Amniotic stem cell (primary cell): ENCODE measurements around the gene RAD51AP2.
A peak's percentile ranks its signal among the peaks of the same experiment; 100 is the strongest.
"Not testable (repeated sequence)": the region's sequence is repeated elsewhere in the genome, so short reads cannot be mapped to it uniquely, and the experiment has no call there.

Source experiments
- DNase-seq: peaks from one replicate; lab custom pipeline; 2025; lab: John Stamatoyannopoulos, UW

The RAD51AP2 gene

GRCh38 chr2:17538022-17538843, 20.0 kb upstream of the RAD51AP2 start:
- DNase-seq, result peak; percentile 4

- DNase-seq, result no peak
Measured at GRCh38 chr2:17536416-17536815, 18.2 kb upstream of the RAD51AP2 start.

- DNase-seq, result no peak
Measured at GRCh38 chr2:17533546-17533945, 15.3 kb upstream of the RAD51AP2 start.

- no peak for DNase-seq
Measured at GRCh38 chr2:17529771-17530170, 11.5 kb upstream of the RAD51AP2 start.

GRCh38 chr2:17522303-17522702, 4.1 kb upstream of the RAD51AP2 start:
- DNase-seq, result no peak

GRCh38 chr2:17521621-17522020, 3.4 kb upstream of the RAD51AP2 start:
- DNase-seq, result no peak

- no peak for DNase-seq
Measured at GRCh38 chr2:17520761-17521160, 2.5 kb upstream of the RAD51AP2 start.

GRCh38 chr2:17519486-17519885, 1.2 kb upstream of the RAD51AP2 start:
- no peak for DNase-seq

GRCh38 chr2:17517481-17518211, 594 bp downstream of the RAD51AP2 start:
- DNase-seq, result no peak

GRCh38 chr2:17515652-17516051, 2.6 kb downstream of the RAD51AP2 start:
- DNase-seq, result no peak

- DNase-seq, result no peak
Measured at GRCh38 chr2:17506736-17507616, 11.3 kb downstream of the RAD51AP2 start.

- DNase-seq, result no peak
Measured at GRCh38 chr2:17497718-17498117, 20.5 kb downstream of the RAD51AP2 start.

- DNase-seq, result no peak
Measured at GRCh38 chr2:17495590-17495989, 22.6 kb downstream of the RAD51AP2 start.

GRCh38 chr2:17490165-17490564, 28.1 kb downstream of the RAD51AP2 start:
- not testable (repeated sequence) for DNase-seq

GRCh38 chr2:17488610-17489009, 29.6 kb downstream of the RAD51AP2 start:
- not testable (repeated sequence) for DNase-seq

- DNase-seq, result no peak
Measured at GRCh38 chr2:17483496-17483895, 34.7 kb downstream of the RAD51AP2 start.

- DNase-seq, result no peak
Measured at GRCh38 chr2:17482651-17483050, 35.6 kb downstream of the RAD51AP2 start.

GRCh38 chr2:17479875-17480274, 38.4 kb downstream of the RAD51AP2 start:
- no peak for DNase-seq

- no peak for DNase-seq
Measured at GRCh38 chr2:17476830-17477229, 41.4 kb downstream of the RAD51AP2 start.

- no peak for DNase-seq
Measured at GRCh38 chr2:17476064-17476463, 42.2 kb downstream of the RAD51AP2 start.

- no peak for DNase-seq
Measured at GRCh38 chr2:17475286-17475685, 43.0 kb downstream of the RAD51AP2 start.

GRCh38 chr2:17471979-17472378, 46.3 kb downstream of the RAD51AP2 start:
- no peak for DNase-seq
